Sigmoid colon (tissue), 4 donors: Measurements from ENCODE around the gene EXT2.
A peak's percentile ranks its signal among the peaks of the same experiment; 100 is the strongest.

ENCODE experiments used
- CTCF ChIP-seq, 4 experiments: fragments of 450-650 bp in 3 of 4; fragments of 200-600 bp in 1 of 4; IDR thresholded peaks; one replicate each; pipeline ENCODE4 v1.5.1; 2016 to 2019; ENCODE audit warnings: antibody characterized with exemption in 4 of 4, mild to moderate bottlenecking in 3 of 4, moderate library complexity in 2 of 4
- POLR2A ChIP-seq, 2 donors: fragments of 450-650 bp; IDR thresholded peaks; one replicate each; pipeline ENCODE4 v1.6.1; 2016; ENCODE audit warnings: antibody characterized with exemption in 2 of 2, mild to moderate bottlenecking in 2 of 2, moderate library complexity in 2 of 2
- POLR2AphosphoS5 ChIP-seq, 4 donors: sonication (generic); formaldehyde crosslinking; IDR thresholded peaks; one replicate each; pipeline ENCODE4 v1.6.1; 2017; ENCODE audit warnings: antibody characterized with exemption in 4 of 4

DNA sequence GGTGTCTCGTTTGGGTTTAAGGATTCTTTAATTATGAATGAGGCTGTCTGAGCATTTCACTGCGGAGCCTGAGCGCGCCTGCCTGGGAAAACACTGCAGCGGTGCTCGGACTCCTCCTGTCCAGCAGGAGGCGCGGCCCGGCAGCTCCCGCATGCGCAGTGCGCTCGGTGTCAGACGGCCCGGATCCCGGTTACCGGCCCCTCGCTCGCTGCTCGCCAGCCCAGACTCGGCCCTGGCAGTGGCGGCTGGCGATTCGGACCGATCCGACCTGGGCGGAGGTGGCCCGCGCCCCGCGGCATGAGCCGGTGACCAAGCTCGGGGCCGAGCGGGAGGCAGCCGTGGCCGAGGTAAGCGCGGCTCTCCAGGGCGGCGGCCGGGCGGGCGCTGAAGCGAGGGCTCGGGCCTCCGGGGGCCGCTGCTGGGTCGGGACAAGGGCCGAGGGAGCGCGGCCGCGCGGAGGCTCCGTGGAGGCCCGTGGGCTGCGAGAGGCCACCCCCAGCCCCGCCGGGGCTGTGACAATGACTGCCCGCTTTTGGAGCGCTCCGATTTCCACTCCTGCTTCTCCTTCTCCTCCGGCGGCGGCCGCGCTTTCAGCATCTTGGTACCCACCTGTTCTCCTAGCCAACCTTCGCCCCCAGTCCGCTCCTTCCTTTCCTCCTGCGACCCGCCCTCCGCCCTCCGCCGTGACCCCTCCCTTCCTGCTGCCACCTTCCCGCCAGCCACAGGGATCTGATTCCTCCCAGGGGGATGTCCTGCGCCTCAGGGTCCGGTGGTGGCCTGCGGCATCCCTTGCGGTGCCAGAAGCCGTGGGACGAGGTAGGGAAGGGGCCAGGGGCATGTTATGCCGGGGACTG, at the start of gene EXT2:
- TF ChIP-seq CTCF (IDR thresholded peaks at IDR 0.05): peak; percentile 64 to 91 (median 80)
- TF ChIP-seq POLR2AphosphoS5 (IDR thresholded peaks at IDR 0.05): peak; percentile 25 to 79 (median 70)
- no peak for TF ChIP-seq POLR2A (IDR thresholded peaks at IDR 0.05)
